Lung microvascular endothelial cell (primary cell): ENCODE results near the gene ABHD15. TPM values are rescaled to one million over a fixed set of nuclear protein-coding genes. Genes with fewer than 3 reads are reported as not detected.

ENCODE experiments used
- DNase-seq, 2 donors: peaks; one replicate each; pipeline versions ENCODE4 v3.0.0 to v3.0.0-alpha.2; 2010; ENCODE audit warnings: low read depth in 2 of 2
- total RNA-seq: library from RNA; depleted of rRNA; stranded (reverse); fragments of >200 nt; gene quantifications from 2 replicates; pipeline ENCODE4 v1.2.1, GENCODE V29; 2014

The ABHD15 gene
- total RNA-seq, 1 donor from 2014 or later: 4.2 TPM

DNA sequence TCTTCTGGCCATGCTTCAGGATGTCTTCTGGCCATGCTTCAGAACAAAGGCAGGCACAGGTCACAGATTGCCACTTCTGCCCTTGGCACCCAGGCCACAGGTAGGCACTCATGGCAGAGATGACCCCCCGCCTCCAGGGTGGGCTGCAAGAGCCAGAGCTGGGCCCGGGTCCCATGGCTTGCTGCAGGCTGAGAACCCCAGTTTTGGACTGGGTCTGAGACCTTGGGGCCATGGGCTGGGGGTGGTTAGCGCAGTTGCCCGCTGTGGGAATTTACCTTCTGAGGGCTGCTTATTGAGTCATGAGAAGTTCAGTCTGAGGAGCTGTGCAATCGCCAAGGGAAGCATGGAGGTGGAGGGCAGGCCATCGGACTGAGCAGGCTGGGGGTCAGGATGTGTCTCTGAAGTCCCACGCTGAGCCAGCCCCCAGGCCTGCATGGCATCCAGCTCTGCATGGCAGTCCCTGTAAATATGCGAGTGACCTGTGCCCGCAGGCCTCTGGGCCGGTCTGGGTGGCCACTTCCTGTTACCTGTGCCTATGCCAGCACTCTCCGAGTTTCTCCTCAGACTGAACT, 27.8 kb upstream of the ABHD15 start:
- no peak for DNase-seq

- no peak for DNase-seq
Observed at GRCh38 chr17:29593591-29594518, 27.0 kb upstream of the ABHD15 start.

- peak in 1 of 2 donors; percentile 28 for DNase-seq
Observed at GRCh38 chr17:29592850-29593551, 26.2 kb upstream of the ABHD15 start, which contains the start of gene ANKRD13B. ANKRD13B (plus strand) TSS chr17:29593132; CDS start chr17:29593622, 490 bp downstream.

DNA sequence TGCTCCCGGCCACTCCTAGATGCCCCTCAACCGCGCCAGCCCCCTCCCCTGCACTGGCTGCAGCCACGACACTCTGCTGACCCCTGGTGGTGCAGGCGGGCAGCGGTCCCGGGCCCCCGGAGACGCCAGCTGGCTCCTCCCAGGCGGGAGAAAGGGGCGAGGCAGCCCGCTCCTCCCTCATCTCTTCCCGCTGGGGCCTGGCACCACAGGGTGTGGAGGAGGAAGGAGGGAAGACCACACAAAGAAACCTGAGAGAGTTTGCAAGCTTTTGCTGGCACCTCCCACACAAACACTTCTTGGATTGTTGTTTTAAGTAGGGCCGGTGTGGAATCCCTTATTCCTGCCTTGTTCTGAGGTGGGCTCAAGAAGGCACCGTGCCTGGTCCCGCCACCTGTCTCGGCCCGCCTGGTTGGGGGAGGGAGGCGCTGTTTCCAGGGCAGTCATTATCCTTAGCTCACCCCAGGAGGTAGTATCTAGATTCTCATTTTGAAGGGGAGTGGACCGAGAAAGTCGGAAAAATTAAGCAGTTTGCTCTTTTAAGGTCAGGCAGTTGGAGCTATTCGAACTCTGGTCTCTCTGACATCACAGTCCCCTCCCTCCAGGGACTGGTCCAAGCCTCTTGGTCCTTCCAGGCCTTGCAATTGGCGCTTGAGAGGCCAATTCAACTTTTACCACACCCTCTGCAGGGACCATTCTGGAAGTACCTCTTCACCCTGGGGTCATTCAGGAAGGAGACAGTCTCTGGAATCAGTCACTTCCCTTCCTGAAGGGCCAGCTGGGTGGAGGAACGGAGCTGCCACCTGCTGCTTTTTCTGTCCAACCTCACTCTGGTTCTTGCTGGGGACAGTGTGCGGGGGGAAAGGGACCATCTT, 25.1 kb upstream of the ABHD15 start:
- DNase-seq: peak in 1 of 2 donors; percentile 79

DNA sequence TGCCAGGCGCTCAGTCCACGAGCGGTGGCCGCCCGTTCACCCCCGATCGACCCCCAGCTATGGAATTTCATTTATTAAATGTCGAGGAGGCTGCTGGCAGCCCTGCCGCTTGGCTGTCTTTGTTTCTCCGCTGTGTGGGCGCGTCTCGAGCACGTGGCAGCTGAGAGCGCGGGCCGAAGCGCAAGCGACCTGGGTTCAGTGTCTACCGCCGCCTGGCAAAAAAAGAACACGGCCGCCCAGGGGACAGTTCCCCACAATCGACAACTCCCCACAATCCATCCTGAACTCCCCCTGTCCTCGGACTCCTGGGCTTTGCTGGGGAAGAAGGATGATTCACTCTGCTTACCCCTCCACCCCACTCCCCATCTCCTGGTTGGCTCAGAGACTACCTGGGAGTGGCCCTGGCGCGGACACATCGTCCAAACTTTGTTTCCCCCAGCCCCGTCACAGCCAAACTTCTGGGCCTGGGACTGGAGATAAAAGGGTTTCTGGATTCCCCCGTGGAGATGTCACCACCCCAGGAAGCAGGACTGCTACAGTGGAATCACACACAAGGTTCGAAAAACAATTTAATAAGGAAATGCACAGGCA, 24.4 kb upstream of the ABHD15 start:
- peak; percentile 52 to 93 for DNase-seq

- peak in 1 of 2 donors; percentile 53 for DNase-seq
Observed at GRCh38 chr17:29590411-29591145, 23.7 kb upstream of the ABHD15 start.

DNA sequence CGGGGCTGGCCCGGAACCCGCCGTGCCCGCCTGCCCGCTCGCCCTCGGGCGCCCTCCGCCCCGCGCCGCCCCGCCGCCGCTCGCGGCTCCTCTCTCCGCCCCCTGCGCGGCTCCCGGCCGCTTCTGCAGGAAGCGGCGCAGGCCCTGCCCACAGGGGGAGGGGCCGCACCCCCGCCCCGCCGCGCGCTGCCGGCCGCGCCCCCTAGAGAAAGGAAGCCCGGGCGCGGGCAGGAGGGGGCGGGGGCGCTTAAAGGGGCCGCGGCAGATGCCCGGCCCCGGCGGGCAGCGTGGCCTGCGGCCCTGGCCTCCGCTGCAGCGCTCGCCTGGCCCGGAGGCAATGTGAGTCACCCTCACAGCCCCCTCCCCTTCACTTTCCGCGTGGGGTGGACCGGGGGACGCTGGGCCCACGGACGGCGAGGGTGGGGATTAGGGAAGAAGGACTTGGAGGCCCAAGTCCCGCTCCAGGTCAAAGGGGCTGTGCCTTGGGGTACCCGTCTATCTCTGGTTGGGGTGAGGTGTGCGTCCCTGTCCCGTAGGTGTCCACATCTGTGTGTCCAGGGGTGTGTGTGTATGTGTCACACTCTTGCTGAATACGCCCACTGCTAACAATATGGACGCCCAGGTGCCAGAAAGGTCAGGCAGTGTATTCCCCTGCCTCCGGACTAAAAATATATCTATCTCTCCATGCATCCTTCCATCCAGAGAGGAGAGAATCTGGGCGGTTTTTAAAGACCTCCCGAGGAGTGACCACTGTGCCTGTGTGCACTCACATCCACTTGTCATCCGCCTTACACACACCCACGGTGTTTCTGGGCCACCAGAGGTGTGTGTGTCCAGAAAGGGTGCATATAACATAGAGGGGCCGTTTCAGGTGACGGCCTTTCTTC, 22.9 kb upstream of the ABHD15 start, which contains the start of gene GIT1:
Gene GIT1, minus strand, starts transcription at position 125 of the 887 bp plus-strand sequence. CDS start 270 bp downstream, outside the sequence.
- peak; percentile 87 to 92 for DNase-seq

- peak; percentile 37 to 43 for DNase-seq
Observed at GRCh38 chr17:29588562-29589411, 21.9 kb upstream of the ABHD15 start.

- DNase-seq: peak in 1 of 2 donors; percentile 49
Observed at GRCh38 chr17:29588017-29588561, 21.3 kb upstream of the ABHD15 start.

- DNase-seq: no peak
Observed at GRCh38 chr17:29587591-29587990, 20.8 kb upstream of the ABHD15 start.

GRCh38 chr17:29586676-29587469, 20.0 kb upstream of the ABHD15 start:
- DNase-seq: no peak

DNA sequence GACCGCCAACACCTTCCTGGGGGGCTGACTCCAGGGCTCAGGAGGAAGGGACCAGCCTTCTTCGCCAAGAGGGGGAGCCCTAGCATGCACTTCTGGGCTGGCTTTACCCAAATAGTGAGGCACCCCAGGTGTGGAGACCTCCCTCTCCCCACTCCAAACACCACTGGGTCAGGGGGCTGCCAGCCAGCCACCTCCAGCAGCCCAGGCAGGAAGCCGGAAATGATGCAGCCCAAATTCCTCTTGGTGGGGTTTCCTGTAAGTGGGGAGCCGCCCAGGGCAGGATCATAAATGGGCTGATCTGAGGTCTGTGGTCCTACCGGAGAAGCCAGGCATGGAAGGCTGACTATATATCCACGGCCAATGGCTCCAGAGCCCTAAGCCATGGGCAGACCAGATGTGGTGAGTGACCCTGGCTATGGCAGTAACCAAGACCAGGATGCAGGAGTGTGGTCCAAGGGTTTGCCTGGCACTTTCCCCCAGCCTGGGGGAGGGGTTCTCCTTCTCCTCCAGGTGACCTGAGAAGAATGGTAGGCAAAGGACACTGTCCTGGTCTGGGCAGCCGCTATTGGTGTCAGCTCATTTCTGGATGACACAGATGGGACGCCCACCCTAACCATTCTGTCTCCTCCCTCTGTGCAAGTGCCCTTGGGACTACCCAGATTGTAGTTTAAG, 18.4 kb upstream of the ABHD15 start:
- peak; percentile 74 to 86 for DNase-seq

GRCh38 chr17:29584452-29585079, 17.7 kb upstream of the ABHD15 start:
- DNase-seq: peak in 1 of 2 donors; percentile 24

DNA sequence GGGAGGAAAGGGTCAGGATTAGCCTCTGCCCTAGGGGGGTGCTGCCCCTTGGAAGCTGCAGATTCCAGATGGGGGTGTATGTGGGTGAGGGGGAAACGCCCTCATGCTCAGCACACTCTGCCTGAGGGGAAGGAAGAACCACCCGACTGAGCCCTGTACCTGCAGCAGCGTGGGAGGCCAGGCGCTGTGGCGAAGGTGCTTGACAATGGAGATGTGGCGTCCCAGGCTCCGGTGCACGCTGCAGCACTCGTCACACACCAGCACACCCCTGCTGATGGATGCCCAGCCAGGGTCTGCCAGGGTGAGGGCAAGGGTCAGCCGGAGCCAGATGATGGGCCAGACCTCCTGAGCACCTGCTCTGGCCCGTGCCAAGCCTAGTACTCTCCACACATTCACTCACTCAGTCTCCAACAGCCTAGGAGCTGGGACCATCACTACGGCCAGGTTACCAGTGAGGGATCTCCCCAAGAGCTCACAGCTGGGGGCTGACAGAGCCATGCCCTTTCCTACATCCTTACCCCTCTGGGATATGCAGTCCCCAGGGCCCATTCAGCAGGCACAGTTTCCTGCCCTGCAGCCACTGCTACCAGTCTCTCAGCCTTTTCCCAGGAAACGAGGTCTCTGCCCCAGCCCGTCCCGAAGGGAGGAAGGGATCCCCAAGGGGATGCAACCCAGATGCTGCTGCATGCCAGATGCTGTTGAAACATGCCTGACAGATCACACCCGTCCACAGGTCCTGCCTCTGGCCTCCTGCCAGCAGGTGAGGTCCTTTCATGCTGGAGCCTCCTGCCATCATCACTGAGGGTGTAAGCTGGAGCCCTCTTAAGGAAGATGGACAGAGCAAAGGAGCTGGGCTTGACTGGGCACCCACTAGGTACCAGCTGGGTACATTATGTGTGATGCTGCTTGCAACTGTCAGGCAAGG, 16.7 kb upstream of the ABHD15 start:
- DNase-seq: no peak

DNA sequence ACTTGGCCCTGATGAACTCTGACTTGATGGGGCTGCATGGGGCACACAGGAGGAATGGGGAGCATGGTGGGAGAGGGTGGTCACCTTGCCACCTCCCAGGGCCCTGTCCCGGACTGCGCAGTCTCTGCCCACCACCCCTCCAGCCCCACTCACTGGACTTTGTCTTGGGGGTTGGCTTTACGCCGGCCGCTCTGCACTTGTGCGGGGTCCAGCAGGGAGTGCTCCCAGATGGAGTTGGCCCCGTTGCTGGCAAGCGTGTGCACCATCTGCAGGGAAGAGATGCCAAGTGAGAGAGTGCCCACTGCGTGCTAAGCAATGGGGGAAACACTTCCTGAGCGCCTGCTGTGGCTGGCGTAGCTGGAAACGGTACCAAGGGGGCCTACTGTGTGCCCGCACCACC, 15.9 kb upstream of the ABHD15 start:
- DNase-seq: no peak
